OCI-LY7 (cell line): ENCODE measurements around the gene SLC44A3. TPM values are rescaled to one million over a fixed set of nuclear protein-coding genes. Genes with fewer than 3 reads are reported as not detected.

Source experiments
- BruUV-seq: library from RNA; stranded (reverse); fragments of 400-500 nt; replicated peaks from 2 replicates; lab custom pipeline; 2021; lab: Mats Ljungman, UMichigan
- CTCF ChIA-PET: fragments of 300-600 bp; sonication (Branson Sonifier 250); formaldehyde crosslinking; loops from one replicate; lab custom pipeline; 2022; ENCODE audit warnings: antibody characterized with exemption; ENCODE audit not compliant: unreplicated experiment; lab: Charles Lee
- POLR2A ChIA-PET: fragments of 300-600 bp; sonication (Branson Sonifier 250); formaldehyde crosslinking; loops from one replicate; lab custom pipeline; 2022; ENCODE audit warnings: antibody characterized with exemption; lab: Charles Lee
- DNase-seq: peaks from one replicate; pipeline ENCODE4 v3.0.0-alpha.2; 2015; ENCODE audit warnings: low spot score
- H2AFZ ChIP-seq: fragments of 200-600 bp; sonication (generic), shearing (Covaris generic); 2 replicates; pipeline ENCODE4 v1.6.1; 2014; ENCODE audit warnings: mild to moderate bottlenecking, antibody characterized with exemption, low read length, moderate library complexity
- H3K27ac ChIP-seq: fragments of 200-600 bp; sonication (generic); 2 replicates; pipeline ENCODE4 v1.5.1; 2014; ENCODE audit warnings: mixed run types, low read depth, mild to moderate bottlenecking, moderate library complexity, low read length, inconsistent platforms; ENCODE audit not compliant: poor library complexity, severe bottlenecking
- H3K36me3 ChIP-seq: fragments of 200-600 bp; sonication (generic); 2 replicates; pipeline ENCODE4 v1.6.1; 2014; ENCODE audit warnings: mild to moderate bottlenecking, antibody characterized with exemption, low read length, moderate library complexity, mixed read lengths; ENCODE audit not compliant: insufficient read depth
- H3K4me1 ChIP-seq: fragments of 200-600 bp; sonication (generic); 2 replicates; pipeline ENCODE4 v1.5.1; 2014; ENCODE audit warnings: mild to moderate bottlenecking, low read length; ENCODE audit not compliant: insufficient read depth, poor library complexity, severe bottlenecking
- H3K4me2 ChIP-seq: fragments of 200-600 bp; sonication (generic); 2 replicates; pipeline ENCODE4 v1.6.1; 2014; ENCODE audit warnings: mild to moderate bottlenecking, low read length
- H3K4me3 ChIP-seq: fragments of 200-600 bp; sonication (generic); 2 replicates; pipeline ENCODE4 v1.5.1; 2014; ENCODE audit warnings: mild to moderate bottlenecking, low read depth, low read length; ENCODE audit not compliant: poor library complexity, severe bottlenecking
- H3K79me2 ChIP-seq: fragments of 200-600 bp; sonication (generic); 2 replicates; pipeline ENCODE4 v1.6.1; 2016; ENCODE audit warnings: low read depth, mild to moderate bottlenecking, low read length, moderate library complexity, mixed read lengths; ENCODE audit not compliant: insufficient read depth
- H3K9me2 ChIP-seq: fragments of 200-600 bp; sonication (generic); 2 replicates; pipeline ENCODE4 v1.6.1; 2016; ENCODE audit warnings: mild to moderate bottlenecking, low read length, mixed read lengths; ENCODE audit not compliant: insufficient read depth
- H3K9me3 ChIP-seq: fragments of 200-600 bp; sonication (generic); 2 replicates; pipeline ENCODE4 v1.6.1; 2014; ENCODE audit warnings: mild to moderate bottlenecking, mixed run types, low read length, mixed read lengths
- H4K20me1 ChIP-seq: fragments of 200-600 bp; sonication (generic); 2 replicates; pipeline ENCODE4 v1.6.1; 2014; ENCODE audit warnings: mild to moderate bottlenecking, antibody characterized with exemption, low read length, moderate library complexity, mixed read lengths; ENCODE audit not compliant: insufficient read depth
- CTCF ChIP-seq: fragments of 200-600 bp; sonication (generic); conservative IDR thresholded peaks from 2 replicates; pipeline ENCODE4 v1.5.1; 2014; ENCODE audit warnings: mild to moderate bottlenecking, antibody characterized with exemption, low read length, moderate library complexity, mixed read lengths
- EZH2phosphoT487 ChIP-seq: fragments of 200-600 bp; sonication (generic); IDR thresholded peaks from 2 replicates; pipeline ENCODE4 v1.6.1; 2018; ENCODE audit warnings: low read depth, borderline replicate concordance, mild to moderate bottlenecking, mixed run types, antibody characterized with exemption, low read length, moderate library complexity, mixed read lengths
- intact Hi-C: fragments of 100-400 bp; cut with micrococcal nuclease; formaldehyde crosslinking; loops from one replicate; pipeline ENCODE4 v1.10.0; 2022; ENCODE audit not compliant: unreplicated experiment
- total RNA-seq, 2 experiments: library from RNA; depleted of rRNA in 1 of 2; stranded (reverse); fragments of >200 nt in 1 of 2; shearing (Covaris generic) in 1 of 2; gene quantifications; 2 replicates each; pipeline ENCODE4 v1.2.3, GENCODE V29; 2014 to 2022

Gene SLC44A3
- total RNA-seq, 2 experiments from 2014 or later: not detected

- intact Hi-C loops: no loop called here
- H3K27ac ChIP-seq: no peak overlapping the region
- no peaks in the 10 kb centered on the region for H3K36me3 ChIP-seq
- H3K4me3 ChIP-seq: no peak overlapping the region
- ChIA-PET POLR2A (interaction anchor here (1.2 kb wide), 1 partner anchor 11 kb away, joined by 3 read pairs; no protein-coding TSS in a partner anchor), CTCF (no interaction called here)
- no peak overlapping the region for H3K4me2 ChIP-seq
- no peak for TF ChIP-seq EZH2phosphoT487
- TF ChIP-seq CTCF: no peak
- no peaks in the 10 kb centered on the region for H3K9me3 ChIP-seq
- H3K4me1 ChIP-seq: no peaks in the 10 kb centered on the region
- DNase-seq: no peak
- H2AFZ ChIP-seq: no peak overlapping the region
- BruUV-seq: no TSS peak
- no peaks in the 10 kb centered on the region for H3K9me2 ChIP-seq
- no peaks in the 10 kb centered on the region for H3K79me2 ChIP-seq
- H4K20me1 ChIP-seq: no peaks in the 10 kb centered on the region
These were observed 26.2 kb downstream of the SLC44A3 start for GRCh38 chr1:94846308-94846707.

- DNase-seq: no peak
- H3K4me3 ChIP-seq: no peak overlapping the region
- no peak overlapping the region for H3K27ac ChIP-seq
- no peak for TF ChIP-seq CTCF
- TF ChIP-seq EZH2phosphoT487: no peak
- H3K4me2 ChIP-seq: no peak overlapping the region
- intact Hi-C loops: no loop called here
- no peaks in the 10 kb centered on the region for H3K4me1 ChIP-seq
- ChIA-PET CTCF (interaction anchor here (1.0 kb wide), 1 partner anchor 12 kb away, joined by 3 read pairs; no protein-coding TSS in a partner anchor), POLR2A (interaction anchor here (0.8 kb wide), 1 partner anchor 30 kb away, joined by 3 read pairs; no protein-coding TSS in a partner anchor)
- H4K20me1 ChIP-seq: no peaks in the 10 kb centered on the region
- H3K36me3 ChIP-seq: no peaks in the 10 kb centered on the region
- no peaks in the 10 kb centered on the region for H3K9me2 ChIP-seq
- H3K9me3 ChIP-seq: no peaks in the 10 kb centered on the region
- no TSS peak for BruUV-seq
- H2AFZ ChIP-seq: no peak overlapping the region
- H3K79me2 ChIP-seq: no peaks in the 10 kb centered on the region
These were observed 31.4 kb downstream of the SLC44A3 start for GRCh38 chr1:94851571-94851970.

GRCh38 chr1:94852788-94853187, 32.6 kb downstream of the SLC44A3 start:
- H3K9me2 ChIP-seq: no peaks in the 10 kb centered on the region
- CTCF ChIA-PET: no interaction called here
- TF ChIP-seq CTCF (0 out of 2 replicates have a peak, but pooled peaks have one; percentile 20), EZH2phosphoT487 (no peak)
- DNase-seq: no peak
- no peak overlapping the region for H3K4me2 ChIP-seq
- H3K4me3 ChIP-seq: no peak overlapping the region
- no peaks in the 10 kb centered on the region for H3K79me2 ChIP-seq
- POLR2A ChIA-PET: no interaction called here
- H3K36me3 ChIP-seq: no peaks in the 10 kb centered on the region
- no peak overlapping the region for H3K27ac ChIP-seq
- no peak overlapping the region for H2AFZ ChIP-seq
- no peaks in the 10 kb centered on the region for H3K4me1 ChIP-seq
- H4K20me1 ChIP-seq: no peaks in the 10 kb centered on the region
- H3K9me3 ChIP-seq: no peaks in the 10 kb centered on the region
- intact Hi-C loops: no loop called here
- no TSS peak for BruUV-seq
